ENCODE results near the gene OPN4. TPM values are rescaled to one million over a fixed set of nuclear protein-coding genes. Genes with fewer than 3 reads are reported as not detected.
A peak's percentile ranks its signal among the peaks of the same experiment; 100 is the strongest.

OPN4 gene
- total RNA-seq, 1 donor from 2014 or later: not detected

GRCh38 chr10:86632009-86632800 is 22.1 kb upstream of the OPN4 start:
- Mint-ChIP-seq H3K36me3 (no peaks in the 10 kb centered on the region), H3K27ac (peak overlapping the region; percentile 81), H3K27me3 (ENCODE audit: insufficient read depth, low read depth) (peaks cover 2% of the 10 kb centered on the region), H3K9me3 (no peaks in the 10 kb centered on the region), H3K4me1 (peaks cover 4% of the 10 kb centered on the region), H3K4me3 (peak overlapping the region; percentile 82)
- peak overlapping the region; percentile 47 for H3K4me3 ChIP-seq
- DNase-seq (ENCODE audit: low spot score): peak; percentile 91
- H3K36me3 ChIP-seq: no peaks in the 10 kb centered on the region
- H3F3A ChIP-seq (ENCODE audit: low read depth): peaks cover 9% of the 10 kb centered on the region
- H2AFZ ChIP-seq (replicated peaks): peak overlapping the region; percentile 99
- H3K9ac ChIP-seq: no peak overlapping the region
- H3K79me2 ChIP-seq (ENCODE audit: low read depth): no peaks in the 10 kb centered on the region
- no peak for TF ChIP-seq EZH2phosphoT487 (IDR thresholded peaks at IDR 0.05)
- TF ChIP-seq CTCF (IDR thresholded peaks at IDR 0.05): peak; percentile 58
- H3K4me1 ChIP-seq: peaks cover 3% of the 10 kb centered on the region
- H4K20me1 ChIP-seq (ENCODE audit: low read depth): no peaks in the 10 kb centered on the region
- H3K27me3 ChIP-seq: peaks cover 49% of the 10 kb centered on the region
- no peaks in the 10 kb centered on the region for H3K9me3 ChIP-seq (ENCODE audit: low read depth)
- peak overlapping the region; percentile 84 for H3K4me2 ChIP-seq
- no peak overlapping the region for H3K27ac ChIP-seq

- Histone ChIP-seq H2AFZ (replicated peaks) (peak overlapping the region; percentile 99), H4K20me1 (ENCODE audit: low read depth) (no peaks in the 10 kb centered on the region)
- DNase-seq (ENCODE audit: low spot score): no peak
Measured at GRCh38 chr10:86632951-86633350, 21.4 kb upstream of the OPN4 start.

GRCh38 chr10:86635402-86635801 is 18.9 kb upstream of the OPN4 start:
- Histone ChIP-seq H3K9ac (no peak overlapping the region), H3K9me3 (ENCODE audit: low read depth) (no peaks in the 10 kb centered on the region), H3K27me3 (peaks cover 45% of the 10 kb centered on the region), H2AFZ (replicated peaks) (no peak overlapping the region), H3K4me2 (no peak overlapping the region), H3K36me3 (no peaks in the 10 kb centered on the region), H3K27ac (no peak overlapping the region), H3K79me2 (ENCODE audit: low read depth) (no peaks in the 10 kb centered on the region), H3F3A (ENCODE audit: low read depth) (peaks cover 9% of the 10 kb centered on the region), H3K4me1 (peaks cover 3% of the 10 kb centered on the region), H3K4me3 (no peak overlapping the region), H4K20me1 (ENCODE audit: low read depth) (no peaks in the 10 kb centered on the region)
- Mint-ChIP-seq H3K27ac (no peak overlapping the region), H3K36me3 (no peaks in the 10 kb centered on the region), H3K9me3 (no peaks in the 10 kb centered on the region), H3K4me1 (peaks cover 4% of the 10 kb centered on the region), H3K27me3 (ENCODE audit: insufficient read depth, low read depth) (peaks cover 2% of the 10 kb centered on the region), H3K4me3 (no peak overlapping the region)
- TF ChIP-seq EZH2phosphoT487 (IDR thresholded peaks at IDR 0.05): no peak
- TF ChIP-seq CTCF (IDR thresholded peaks at IDR 0.05): no peak
- TF ChIP-seq EZH2 (IDR thresholded peaks at IDR 0.05): no peak
- DNase-seq (ENCODE audit: low spot score): no peak

More at GRCh38 chr10:86632951-86633350, 21.4 kb upstream of the OPN4 start:
- Histone ChIP-seq H3F3A (ENCODE audit: low read depth) (peaks cover 9% of the 10 kb centered on the region), H3K36me3 (no peaks in the 10 kb centered on the region), H3K9me3 (ENCODE audit: low read depth) (no peaks in the 10 kb centered on the region), H3K27me3 (peaks cover 49% of the 10 kb centered on the region), H3K9ac (no peak overlapping the region), H3K4me1 (peaks cover 3% of the 10 kb centered on the region), H3K79me2 (ENCODE audit: low read depth) (no peaks in the 10 kb centered on the region), H3K4me2 (no peak overlapping the region), H3K27ac (no peak overlapping the region), H3K4me3 (no peak overlapping the region)
- no peaks in the 10 kb centered on the region for H3K9me3 Mint-ChIP-seq
- H3K36me3 Mint-ChIP-seq: no peaks in the 10 kb centered on the region
- H3K4me1 Mint-ChIP-seq: peaks cover 4% of the 10 kb centered on the region
- peaks cover 2% of the 10 kb centered on the region for H3K27me3 Mint-ChIP-seq (ENCODE audit: insufficient read depth, low read depth)
- H3K4me3 Mint-ChIP-seq: no peak overlapping the region
- no peak for TF ChIP-seq CTCF (IDR thresholded peaks at IDR 0.05)
- no peak for TF ChIP-seq EZH2 (IDR thresholded peaks at IDR 0.05)
- no peak for TF ChIP-seq EZH2phosphoT487 (IDR thresholded peaks at IDR 0.05)
- no peak overlapping the region for H3K27ac Mint-ChIP-seq
